ENCODE measurements around the gene PAOX. TPM values are rescaled to one million over a fixed set of nuclear protein-coding genes. Genes with fewer than 3 reads are reported as not detected.
A peak's percentile ranks its signal among the peaks of the same experiment; 100 is the strongest.

Gene PAOX
- total and polyA plus RNA-seq, 2 experiments from 2014 or later, result 14.8 to 20.1 TPM

DNA sequence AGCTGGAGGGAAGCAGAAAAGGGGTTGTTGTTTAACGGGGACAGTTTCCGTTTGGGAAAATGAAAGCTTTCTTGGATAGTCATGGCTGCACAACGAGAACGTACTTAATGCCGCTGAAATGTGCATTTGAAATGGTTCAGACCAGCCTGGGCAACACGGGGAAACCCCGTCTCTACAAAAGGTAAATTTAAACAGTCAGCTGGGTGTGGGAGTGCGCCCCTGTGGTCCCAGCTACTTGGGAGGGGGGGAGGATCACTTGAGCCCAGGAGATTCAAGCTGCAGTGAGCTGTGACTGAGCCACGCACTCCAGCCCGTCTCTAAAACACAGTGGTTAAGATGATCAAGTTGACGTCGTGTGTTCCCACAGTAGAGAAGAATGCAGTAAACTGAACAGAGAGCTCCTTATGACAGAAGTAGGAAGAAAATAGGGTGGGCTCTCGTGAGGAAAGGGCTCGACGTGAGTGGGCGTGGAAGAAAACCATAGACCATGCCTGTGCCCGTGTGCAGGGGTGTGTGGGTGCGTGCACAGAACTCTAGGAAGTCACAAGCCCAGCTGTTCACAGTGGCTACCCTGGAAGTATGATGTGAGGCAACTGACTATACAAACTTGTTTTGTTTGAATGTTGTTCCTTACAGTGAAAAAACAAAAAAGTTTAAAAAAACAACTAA, 17.2 kb upstream of the PAOX start:
- H3K36me3 ChIP-seq, result peaks cover 33% of the 10 kb centered on the region
- H3K27ac ChIP-seq, result peak overlapping the region; percentile 34
- no peak for TF ChIP-seq CTCF (IDR thresholded peaks at IDR 0.05; ENCODE audit: low read depth, low read length)

DNA sequence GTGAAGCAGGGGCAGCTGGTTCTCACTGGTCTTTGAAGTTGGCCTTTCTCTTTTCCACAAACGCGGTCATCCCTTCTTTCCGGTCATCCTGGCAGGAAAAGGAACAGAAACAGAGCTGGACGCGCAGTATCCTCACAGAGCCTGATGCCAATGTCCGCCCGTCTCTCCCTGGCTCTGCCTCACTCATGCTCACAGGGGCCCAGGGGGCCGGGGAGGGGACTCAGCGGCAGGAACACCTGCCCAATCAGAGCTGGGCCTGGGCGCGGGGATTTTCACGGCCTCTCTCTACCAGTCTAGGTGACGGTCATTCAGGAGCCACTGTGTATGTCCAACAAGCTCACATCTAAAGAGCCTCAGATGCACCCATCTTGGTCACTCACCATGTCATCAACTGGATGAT, 16.2 kb upstream of the PAOX start:
- H3K27me3 ChIP-seq, result no peaks in the 10 kb centered on the region
- DNase-seq (ENCODE audit: low read depth in 1 of 2, low spot score in 1 of 2), result no peak
- H3K36me3 ChIP-seq, result peaks cover 35% of the 10 kb centered on the region
- no peak overlapping the region for H3K27ac ChIP-seq
- TF ChIP-seq CTCF (IDR thresholded peaks at IDR 0.05; ENCODE audit: low read depth, low read length), result no peak
- peaks cover 5% of the 10 kb centered on the region for H3K4me1 ChIP-seq (ENCODE audit: low read depth)
- H3K9me3 ChIP-seq (ENCODE audit: low read depth), result no peaks in the 10 kb centered on the region
- no peak overlapping the region for H3K4me3 ChIP-seq

More for the DNA sequence above, 17.2 kb upstream of the PAOX start:
- Histone ChIP-seq H3K27me3 (no peaks in the 10 kb centered on the region), H3K4me3 (no peak overlapping the region), H3K4me1 (ENCODE audit: low read depth) (peaks cover 5% of the 10 kb centered on the region), H3K9me3 (ENCODE audit: low read depth) (no peaks in the 10 kb centered on the region)
- no peak for DNase-seq (ENCODE audit: low read depth in 1 of 2, low spot score in 1 of 2)

DNA sequence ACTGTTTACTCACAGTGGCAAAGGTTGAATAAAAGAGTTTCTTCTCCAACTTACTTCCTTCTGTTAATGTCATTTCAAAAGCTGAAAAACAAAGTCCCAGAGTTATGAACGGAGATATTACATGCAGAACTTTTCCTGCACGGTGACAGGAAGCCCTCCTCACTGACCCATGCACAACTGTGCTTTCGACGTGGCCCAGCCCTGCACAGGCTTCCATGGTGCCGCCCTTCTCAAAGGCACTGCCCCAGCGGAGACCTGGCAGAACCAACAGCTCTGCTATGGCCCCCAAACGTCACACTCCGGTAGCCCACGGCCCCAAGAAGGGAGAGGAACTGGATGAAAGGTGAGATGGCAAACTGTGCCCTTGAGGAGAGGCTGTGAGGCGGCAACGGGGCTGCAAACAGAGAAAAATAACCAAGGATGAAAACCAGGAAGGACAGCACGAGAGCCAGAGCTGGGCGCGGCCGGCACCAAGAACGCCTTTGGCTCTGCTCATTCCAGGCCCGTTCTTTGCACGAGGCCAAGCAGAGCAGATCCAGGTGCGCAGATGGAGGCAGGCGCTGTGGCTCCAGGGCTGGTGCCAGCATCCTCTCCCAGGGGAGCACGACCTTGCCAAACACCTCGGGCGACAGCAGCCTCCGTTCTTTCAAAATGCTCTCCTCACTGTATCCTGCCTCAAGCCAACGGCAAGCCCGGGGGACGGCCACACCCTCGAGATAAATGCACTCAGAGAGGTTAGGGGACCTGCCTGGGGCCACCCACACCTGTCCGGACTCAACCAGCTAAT, 14.2 kb upstream of the PAOX start:
- H3K9me3 ChIP-seq (ENCODE audit: low read depth), result no peaks in the 10 kb centered on the region
- no peak overlapping the region for H3K27ac ChIP-seq
- no peak for DNase-seq (ENCODE audit: low read depth in 1 of 2, low spot score in 1 of 2)
- no peak overlapping the region for H3K4me3 ChIP-seq
- peaks cover 50% of the 10 kb centered on the region for H3K36me3 ChIP-seq
- TF ChIP-seq CTCF (IDR thresholded peaks at IDR 0.05; ENCODE audit: low read depth, low read length), result no peak
- no peaks in the 10 kb centered on the region for H3K4me1 ChIP-seq (ENCODE audit: low read depth)
- H3K27me3 ChIP-seq, result no peaks in the 10 kb centered on the region

DNA sequence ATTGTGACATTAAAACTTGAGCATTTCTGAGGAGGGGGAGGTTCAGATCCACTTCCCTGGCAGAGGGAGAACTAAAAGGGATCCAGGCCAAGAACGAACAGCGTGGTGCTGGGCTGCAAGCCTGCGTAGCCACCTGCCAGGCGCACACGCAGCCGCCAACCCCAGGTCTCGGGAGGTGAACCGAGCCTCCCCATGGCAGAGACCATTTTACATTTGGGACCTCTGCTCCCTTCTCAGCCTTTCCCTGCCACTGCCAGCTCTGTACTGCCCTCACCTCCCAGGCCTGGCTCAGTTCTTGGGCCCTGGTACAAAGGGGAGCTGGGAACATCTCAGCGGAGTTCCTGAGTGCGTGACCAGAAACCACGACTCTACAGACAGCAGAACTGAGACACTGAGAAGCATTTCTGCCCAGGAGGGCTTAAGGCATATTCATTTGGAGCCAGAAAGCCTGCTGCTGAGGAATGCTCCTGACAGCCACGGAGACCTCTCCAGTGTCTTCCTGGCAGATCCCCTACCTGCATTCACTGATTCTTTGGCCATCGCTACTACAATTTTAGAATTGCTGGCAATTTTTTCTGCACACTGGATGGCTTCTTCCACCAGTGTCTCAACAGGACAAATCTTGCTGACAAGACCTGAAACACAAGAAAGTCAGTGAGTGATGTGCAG, 13.5 kb upstream of the PAOX start:
- no peak for DNase-seq (ENCODE audit: low read depth in 1 of 2, low spot score in 1 of 2)
- no peaks in the 10 kb centered on the region for H3K4me1 ChIP-seq (ENCODE audit: low read depth)
- H3K27me3 ChIP-seq, result no peaks in the 10 kb centered on the region
- H3K4me3 ChIP-seq, result no peak overlapping the region
- H3K27ac ChIP-seq, result no peak overlapping the region
- H3K9me3 ChIP-seq (ENCODE audit: low read depth), result no peaks in the 10 kb centered on the region
- no peak for TF ChIP-seq CTCF (IDR thresholded peaks at IDR 0.05; ENCODE audit: low read depth, low read length)
- H3K36me3 ChIP-seq, result peaks cover 55% of the 10 kb centered on the region

DNA sequence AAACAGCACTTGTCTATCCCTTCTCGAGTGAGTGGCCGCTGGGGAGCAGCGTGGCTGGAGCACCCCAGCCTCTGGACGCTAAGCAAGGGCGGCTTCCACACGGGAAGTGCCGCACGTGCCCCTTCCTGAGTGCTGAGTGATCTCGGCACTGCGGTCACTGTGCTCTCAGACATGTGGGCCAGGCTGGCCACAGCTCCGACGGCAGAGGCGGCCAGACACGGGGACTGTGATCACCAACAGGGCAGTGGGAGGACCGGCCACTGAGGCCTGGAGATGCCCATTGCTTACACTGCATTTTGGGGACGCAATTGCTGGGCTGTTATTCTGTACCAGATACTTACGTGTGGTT, 13.0 kb upstream of the PAOX start:
- H3K36me3 ChIP-seq, result peaks cover 55% of the 10 kb centered on the region
- H3K4me3 ChIP-seq, result no peak overlapping the region
- TF ChIP-seq CTCF (IDR thresholded peaks at IDR 0.05; ENCODE audit: low read depth, low read length), result no peak
- no peak for DNase-seq (ENCODE audit: low read depth in 1 of 2, low spot score in 1 of 2)
- H3K27me3 ChIP-seq, result no peaks in the 10 kb centered on the region
- no peaks in the 10 kb centered on the region for H3K9me3 ChIP-seq (ENCODE audit: low read depth)
- no peak overlapping the region for H3K27ac ChIP-seq
- no peaks in the 10 kb centered on the region for H3K4me1 ChIP-seq (ENCODE audit: low read depth)

Data from cardiac muscle cell (in vitro differentiated cells and primary cell).